ENCODE results near the gene APOA4. TPM values are rescaled to one million over a fixed set of nuclear protein-coding genes. Genes with fewer than 3 reads are reported as not detected.

Gene APOA4
- total and polyA plus RNA-seq, 2 of the 13 experiments (the other 11 are each of a cell fraction or from before 2014, with no cell fraction given): 3.8 to 7.2 TPM

DNA sequence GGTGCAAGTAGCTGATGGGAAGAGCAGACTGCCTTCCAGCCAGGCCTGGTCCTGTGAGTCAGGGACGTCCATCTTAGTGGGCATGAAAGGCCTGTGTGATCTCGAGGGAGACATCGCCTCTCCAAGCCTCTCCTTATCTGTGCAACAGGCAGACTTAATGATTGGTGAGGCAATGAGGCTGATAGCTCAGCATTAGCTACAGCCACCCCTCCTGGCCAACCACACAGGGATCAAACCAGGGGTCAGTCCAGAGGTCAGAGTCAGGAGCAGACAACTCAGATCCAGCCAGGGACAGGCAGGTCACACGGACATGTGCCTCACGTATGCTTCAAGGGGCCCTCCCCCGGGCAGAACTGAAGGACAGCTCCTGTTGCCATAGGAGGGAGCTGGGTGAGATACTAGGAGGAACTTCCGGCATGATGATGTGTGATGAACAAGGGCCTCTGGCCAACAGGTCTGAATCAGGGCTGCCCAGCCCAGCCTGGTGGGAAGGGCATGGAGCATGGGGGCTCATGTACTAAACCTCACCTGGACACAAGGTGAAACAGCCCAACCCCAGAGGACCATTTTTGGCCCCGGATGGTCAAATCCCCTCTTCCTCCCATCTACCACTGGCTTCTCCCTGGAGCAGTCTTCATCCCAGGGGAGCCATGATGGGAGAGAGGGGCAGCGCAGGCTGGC lies 3.8 kb upstream of the APOA4 start (continued):
- TF ChIP-seq ZHX1 (CRISPR knock-in tag; IDR thresholded peaks at IDR 0.05; ENCODE audit: low read depth) (peak; percentile 84; the same call in 1 of the 2 replicates), ZNF232 (CRISPR knock-in tag; IDR thresholded peaks at IDR 0.05; ENCODE audit: borderline replicate concordance) (no peak), ZBTB7B (CRISPR knock-in tag; IDR thresholded peaks at IDR 0.05) (peak; percentile 86), SIX1 (CRISPR knock-in tag; IDR thresholded peaks at IDR 0.05; ENCODE audit: borderline replicate concordance) (peak; percentile 47), TRIM22 (IDR thresholded peaks at IDR 0.05) (no peak), ZNF256 (CRISPR knock-in tag; conservative IDR thresholded peaks at IDR 0.05) (no peak; the same call in 1 of the 2 replicates), ZNF556 (CRISPR knock-in tag; IDR thresholded peaks at IDR 0.05; ENCODE audit: borderline replicate concordance) (peak; percentile 64), MEIS2 (CRISPR knock-in tag; IDR thresholded peaks at IDR 0.05) (no peak; the same call in none of the 2 replicates), POLR2A (IDR thresholded peaks at IDR 0.05; ENCODE audit: insufficient read depth in 1 of 2, low read depth in 2 of 2, low read length in 2 of 2) (peak in 1 of 2 experiments; percentile 54; a peak in 2 of 4 replicates), NCOR1 (IDR thresholded peaks at IDR 0.05; ENCODE audit: borderline replicate concordance, low read length) (peak; percentile 92), NR0B2 (CRISPR knock-in tag; IDR thresholded peaks at IDR 0.05) (no peak), ZNF674 (CRISPR knock-in tag; IDR thresholded peaks at IDR 0.05; ENCODE audit: low read depth) (no peak), YEATS2 (CRISPR knock-in tag; IDR thresholded peaks at IDR 0.05; ENCODE audit: borderline replicate concordance) (no peak; the same call in 1 of the 2 replicates), SNRNP70 (IDR thresholded peaks at IDR 0.05; ENCODE audit: low read depth, low read length) (no peak), SYNCRIP (IDR thresholded peaks at IDR 0.05; ENCODE audit: insufficient read depth, low read depth, low read length) (no peak), NRL (CRISPR knock-in tag; IDR thresholded peaks at IDR 0.05; ENCODE audit: borderline replicate concordance) (no peak), BRCA1 (CRISPR knock-in tag; IDR thresholded peaks at IDR 0.05) (no peak; the same call in 1 of the 2 replicates), ZNF251 (CRISPR knock-in tag; IDR thresholded peaks at IDR 0.05) (no peak), JARID2 (CRISPR knock-in tag; IDR thresholded peaks at IDR 0.05; ENCODE audit: insufficient replicate concordance) (no peak)
- TF ChIP-seq, protein P1, sequence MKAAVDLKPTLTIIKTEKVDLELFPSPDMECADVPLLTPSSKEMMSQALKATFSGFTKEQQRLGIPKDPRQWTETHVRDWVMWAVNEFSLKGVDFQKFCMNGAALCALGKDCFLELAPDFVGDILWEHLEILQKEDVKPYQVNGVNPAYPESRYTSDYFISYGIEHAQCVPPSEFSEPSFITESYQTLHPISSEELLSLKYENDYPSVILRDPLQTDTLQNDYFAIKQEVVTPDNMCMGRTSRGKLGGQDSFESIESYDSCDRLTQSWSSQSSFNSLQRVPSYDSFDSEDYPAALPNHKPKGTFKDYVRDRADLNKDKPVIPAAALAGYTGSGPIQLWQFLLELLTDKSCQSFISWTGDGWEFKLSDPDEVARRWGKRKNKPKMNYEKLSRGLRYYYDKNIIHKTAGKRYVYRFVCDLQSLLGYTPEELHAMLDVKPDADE (CRISPR knock-in tag; IDR thresholded peaks at IDR 0.05): no peak
- TF ChIP-seq, protein P2, sequence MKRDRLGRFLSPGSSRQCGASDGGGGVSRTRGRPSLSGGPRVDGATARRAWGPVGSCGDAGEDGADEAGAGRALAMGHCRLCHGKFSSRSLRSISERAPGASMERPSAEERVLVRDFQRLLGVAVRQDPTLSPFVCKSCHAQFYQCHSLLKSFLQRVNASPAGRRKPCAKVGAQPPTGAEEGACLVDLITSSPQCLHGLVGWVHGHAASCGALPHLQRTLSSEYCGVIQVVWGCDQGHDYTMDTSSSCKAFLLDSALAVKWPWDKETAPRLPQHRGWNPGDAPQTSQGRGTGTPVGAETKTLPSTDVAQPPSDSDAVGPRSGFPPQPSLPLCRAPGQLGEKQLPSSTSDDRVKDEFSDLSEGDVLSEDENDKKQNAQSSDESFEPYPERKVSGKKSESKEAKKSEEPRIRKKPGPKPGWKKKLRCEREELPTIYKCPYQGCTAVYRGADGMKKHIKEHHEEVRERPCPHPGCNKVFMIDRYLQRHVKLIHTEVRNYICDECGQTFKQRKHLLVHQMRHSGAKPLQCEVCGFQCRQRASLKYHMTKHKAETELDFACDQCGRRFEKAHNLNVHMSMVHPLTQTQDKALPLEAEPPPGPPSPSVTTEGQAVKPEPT (CRISPR knock-in tag; IDR thresholded peaks at IDR 0.05; ENCODE audit: low read depth): peak; percentile 3; the same call in 1 of the 2 replicates
- TF ChIP-seq, protein P3, sequence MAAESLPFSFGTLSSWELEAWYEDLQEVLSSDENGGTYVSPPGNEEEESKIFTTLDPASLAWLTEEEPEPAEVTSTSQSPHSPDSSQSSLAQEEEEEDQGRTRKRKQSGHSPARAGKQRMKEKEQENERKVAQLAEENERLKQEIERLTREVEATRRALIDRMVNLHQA (CRISPR knock-in tag; IDR thresholded peaks at IDR 0.05): no peak

Measured in HepG2 (cell line).